CD8-positive, alpha-beta memory T cell (primary cell): ENCODE measurements around the gene FSD1L. TPM values are rescaled to one million over a fixed set of nuclear protein-coding genes. Genes with fewer than 3 reads are reported as not detected.
"Not testable (repeated sequence)": the region's sequence is repeated elsewhere in the genome, so short reads cannot be mapped to it uniquely, and the experiment has no call there.

ENCODE experiments used
- CTCF ChIA-PET: fragments of 350-600 bp; sonication (Branson Sonifier 250); formaldehyde crosslinking; loops from one replicate; lab custom pipeline; 2021; ENCODE audit warnings: antibody characterized with exemption; lab: Charles Lee
- POLR2A ChIA-PET: fragments of 350-600 bp; sonication (Branson Sonifier 250); formaldehyde crosslinking; loops from one replicate; lab custom pipeline; 2021; ENCODE audit warnings: antibody characterized with exemption; lab: Charles Lee
- DNase-seq, 5 donors: peaks; one replicate each; pipeline versions ENCODE4 v3.0.0 to v3.0.0-alpha.2; 2020 to 2022; ENCODE audit warnings: mixed read lengths in 1 of 5
- H3K27ac ChIP-seq: one replicate; pipeline ENCODE4 v1.7.0; 2013; ENCODE audit warnings: low read depth, mild to moderate bottlenecking, low read length, moderate library complexity
- H3K27me3 ChIP-seq: 2 replicates; pipeline ENCODE4 v1.7.0; 2013; ENCODE audit warnings: low read length, mild to moderate bottlenecking; ENCODE audit not compliant: insufficient read depth, poor library complexity, severe bottlenecking
- H3K36me3 ChIP-seq: 2 replicates; pipeline ENCODE4 v1.7.0; 2013; ENCODE audit warnings: mild to moderate bottlenecking, low read length, moderate library complexity; ENCODE audit not compliant: insufficient read depth
- H3K4me1 ChIP-seq: 2 replicates; pipeline ENCODE4 v1.7.0; 2013; ENCODE audit warnings: mild to moderate bottlenecking, low read length, moderate library complexity; ENCODE audit not compliant: insufficient read depth
- H3K4me3 ChIP-seq: 2 replicates; pipeline ENCODE4 v1.7.0; 2013; ENCODE audit warnings: mild to moderate bottlenecking, low read length
- H3K9me3 ChIP-seq: 2 replicates; pipeline ENCODE4 v1.7.0; 2013; ENCODE audit warnings: mild to moderate bottlenecking, low read length
- H3K27ac Mint-ChIP-seq, 8 donors: one replicate each; pipeline ENCODE4 v1.8.0; 2020 to 2021; ENCODE audit warnings: mixed read lengths in 8 of 8, mild to moderate bottlenecking in 6 of 8, inconsistent platforms in 3 of 8, moderate library complexity in 3 of 8
- H3K27me3 Mint-ChIP-seq, 2 donors: one replicate each; pipeline ENCODE4 v1.8.0; 2020 to 2021; ENCODE audit warnings: mixed read lengths in 2 of 2, mild to moderate bottlenecking in 1 of 2, moderate library complexity in 1 of 2
- H3K36me3 Mint-ChIP-seq, 3 donors: one replicate each; pipeline ENCODE4 v1.8.0; 2020 to 2021; ENCODE audit warnings: mixed read lengths in 3 of 3, inconsistent platforms in 1 of 3, mild to moderate bottlenecking in 1 of 3
- H3K4me1 Mint-ChIP-seq, 3 donors: one replicate each; pipeline ENCODE4 v1.8.0; 2020 to 2021; ENCODE audit warnings: mixed read lengths in 3 of 3, inconsistent platforms in 1 of 3, mild to moderate bottlenecking in 1 of 3
- H3K4me3 Mint-ChIP-seq, 7 donors: one replicate each; pipeline ENCODE4 v1.8.0; 2020 to 2021; ENCODE audit warnings: mixed read lengths in 7 of 7, mild to moderate bottlenecking in 6 of 7, moderate library complexity in 4 of 7, inconsistent platforms in 2 of 7
- H3K9me3 Mint-ChIP-seq, 5 donors: one replicate each; pipeline ENCODE4 v1.8.0; 2020 to 2022; ENCODE audit warnings: mixed read lengths in 5 of 5, mild to moderate bottlenecking in 3 of 5, moderate library complexity in 2 of 5, inconsistent platforms in 1 of 5
- polyA plus RNA-seq: library from polyadenylated mRNA; unstranded; fragments of 300-500 nt; fragmentation: Illumina TruSeq; gene quantifications from one replicate; pipeline ENCODE4 v1.2.3, GENCODE V29; 2021
- total RNA-seq, 2 experiments: library from RNA; stranded (reverse); gene quantifications; one replicate each; pipeline ENCODE4 v1.2.3, GENCODE V29; 2021

The FSD1L gene
- total and polyA plus RNA-seq, 3 experiments from 2014 or later: 0.53 to 4.3 (median 3.8) TPM

- POLR2A ChIA-PET: no interaction called here
- H3K27me3 ChIP-seq: no peaks in the 10 kb centered on the region
- no peaks in the 10 kb centered on the region for H3K4me1 ChIP-seq
- no peaks in the 10 kb centered on the region for H3K4me1 Mint-ChIP-seq
- no peak overlapping the region for H3K4me3 Mint-ChIP-seq
- no peak for DNase-seq
- H3K27me3 Mint-ChIP-seq: peaks cover 0 to 1% of the 10 kb centered on the region in 2 donors
- H3K9me3 Mint-ChIP-seq: no peaks in the 10 kb centered on the region
- no peaks in the 10 kb centered on the region for H3K36me3 Mint-ChIP-seq
- no peaks in the 10 kb centered on the region for H3K9me3 ChIP-seq
- H3K4me3 ChIP-seq: no peak overlapping the region
- no peak overlapping the region for H3K27ac Mint-ChIP-seq
- CTCF ChIA-PET: no interaction called here
- H3K36me3 ChIP-seq: no peaks in the 10 kb centered on the region
- no peak overlapping the region for H3K27ac ChIP-seq
These were observed 94.0 kb downstream of the FSD1L start for GRCh38 chr9:105541838-105542237.

- Mint-ChIP-seq H3K4me3 (peak overlapping the region in 1 of 7 donors; percentile 29), H3K27ac (no peak overlapping the region), H3K27me3 (no peaks in the 10 kb centered on the region), H3K9me3 (no peaks in the 10 kb centered on the region), H3K4me1 (peaks cover 14 to 17% (median 16%) of the 10 kb centered on the region in 3 donors), H3K36me3 (peaks cover 0 to 8% (median 1%) of the 10 kb centered on the region in 3 donors)
- DNase-seq: no peak
- Histone ChIP-seq H3K4me3 (no peak overlapping the region), H3K4me1 (peaks cover 6% of the 10 kb centered on the region), H3K27ac (no peak overlapping the region), H3K27me3 (no peaks in the 10 kb centered on the region), H3K36me3 (no peaks in the 10 kb centered on the region), H3K9me3 (no peaks in the 10 kb centered on the region)
- CTCF ChIA-PET: no interaction called here
- POLR2A ChIA-PET: no interaction called here
These were observed 106.2 kb downstream of the FSD1L start for GRCh38 chr9:105554042-105554441.

- H3K27me3 Mint-ChIP-seq: no peaks in the 10 kb centered on the region
- H3K9me3 Mint-ChIP-seq: peaks cover 0 to 9% (median 5%) of the 10 kb centered on the region in 5 donors
- Histone ChIP-seq H3K4me3 (peak within 1 kb of the TSS; percentile 91), H3K27ac (peak within 1 kb of the TSS; percentile 62), H3K4me1 (peaks cover 9% of the 10 kb centered on the region), H3K27me3 (no peaks in the 10 kb centered on the region), H3K36me3 (no peaks in the 10 kb centered on the region), H3K9me3 (no peaks in the 10 kb centered on the region)
- POLR2A ChIA-PET: interaction anchor here (0.7 kb wide), 1 partner anchor 24 kb away, joined by 3 read pairs; no protein-coding TSS in a partner anchor
- peak within 1 kb of the TSS; percentile 81 to 97 (median 87) for H3K27ac Mint-ChIP-seq
- peaks cover 3 to 24% (median 23%) of the 10 kb centered on the region in 3 donors for H3K36me3 Mint-ChIP-seq
- CTCF ChIA-PET: no interaction called here
- peaks cover 18 to 27% (median 22%) of the 10 kb centered on the region in 3 donors for H3K4me1 Mint-ChIP-seq
- peak; percentile 68 to 85 (median 76) for DNase-seq
- H3K4me3 Mint-ChIP-seq: peak within 1 kb of the TSS; percentile 95 to 97 (median 96)
These were observed 110.2 kb downstream of the FSD1L start, which contains the start of gene FKTN for GRCh38 chr9:105557804-105558610. FKTN (plus strand) TSS chr9:105558131; CDS start chr9:105575033, 16,902 bp downstream.

DNA sequence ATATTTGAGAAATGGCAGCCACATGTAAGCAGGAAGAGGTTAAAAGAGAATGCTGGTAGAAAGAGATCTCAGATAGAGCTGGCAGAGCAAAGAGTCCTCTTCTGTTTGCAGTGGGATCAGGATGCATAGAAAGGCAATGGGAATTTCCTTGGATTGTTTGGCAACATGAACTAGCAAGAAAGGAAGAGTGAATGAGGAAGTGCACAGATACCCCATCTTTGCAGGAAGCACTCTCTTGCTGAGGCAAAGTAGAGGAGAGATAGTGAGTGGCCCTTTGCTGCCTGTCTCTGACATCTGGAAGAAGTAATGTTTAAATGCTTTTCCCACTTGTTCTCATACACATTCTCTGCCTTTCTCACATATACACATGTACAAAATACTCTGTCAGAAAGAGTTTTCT is 124.6 kb downstream of the FSD1L start:
- Histone ChIP-seq H3K36me3 (peaks cover 4% of the 10 kb centered on the region), H3K27ac (no peak overlapping the region), H3K27me3 (no peaks in the 10 kb centered on the region), H3K4me1 (no peaks in the 10 kb centered on the region), H3K9me3 (no peaks in the 10 kb centered on the region), H3K4me3 (no peak overlapping the region)
- Mint-ChIP-seq H3K4me1 (peaks cover 0 to 9% (median 0%) of the 10 kb centered on the region in 3 donors), H3K4me3 (no peak overlapping the region), H3K9me3 (peaks cover 5 to 27% (median 18%) of the 10 kb centered on the region in 5 donors), H3K36me3 (peaks cover 21 to 38% (median 30%) of the 10 kb centered on the region in 3 donors), H3K27ac (peak overlapping the region in 1 of 8 donors; percentile 5), H3K27me3 (no peaks in the 10 kb centered on the region)
- CTCF ChIA-PET: no interaction called here
- POLR2A ChIA-PET: no interaction called here
- no peak for DNase-seq

GRCh38 chr9:105579952-105580351 is 132.1 kb downstream of the FSD1L start:
- DNase-seq, H3K27me3 ChIP-seq, H3K27me3 Mint-ChIP-seq, H3K4me3 ChIP-seq, H3K4me1 ChIP-seq, H3K36me3 ChIP-seq, H3K27ac Mint-ChIP-seq, POLR2A ChIA-PET, H3K4me3 Mint-ChIP-seq, H3K4me1 Mint-ChIP-seq, H3K9me3 ChIP-seq, H3K27ac ChIP-seq, CTCF ChIA-PET: not testable (repeated sequence)
- H3K9me3 Mint-ChIP-seq: peaks cover 4 to 12% (median 9%) of the 10 kb centered on the region in 5 donors
- peaks cover 16 to 28% (median 22%) of the 10 kb centered on the region in 3 donors for H3K36me3 Mint-ChIP-seq

GRCh38 chr9:105581550-105581949 is 133.7 kb downstream of the FSD1L start:
- H3K36me3 Mint-ChIP-seq: peaks cover 8 to 20% (median 12%) of the 10 kb centered on the region in 3 donors
- H3K27ac Mint-ChIP-seq, H3K27ac ChIP-seq, H3K9me3 ChIP-seq, H3K27me3 ChIP-seq, H3K4me3 Mint-ChIP-seq, CTCF ChIA-PET, H3K4me1 ChIP-seq, H3K4me3 ChIP-seq, H3K36me3 ChIP-seq, H3K4me1 Mint-ChIP-seq, H3K27me3 Mint-ChIP-seq, DNase-seq, POLR2A ChIA-PET, H3K9me3 Mint-ChIP-seq: not testable (repeated sequence)

- Mint-ChIP-seq H3K27me3 (no peaks in the 10 kb centered on the region), H3K9me3 (peaks cover 9 to 17% (median 12%) of the 10 kb centered on the region in 5 donors), H3K4me3 (no peak overlapping the region), H3K36me3 (peaks cover 24 to 49% (median 31%) of the 10 kb centered on the region in 3 donors), H3K4me1 (no peaks in the 10 kb centered on the region), H3K27ac (no peak overlapping the region)
- no peaks in the 10 kb centered on the region for H3K4me1 ChIP-seq
- H3K36me3 ChIP-seq: no peaks in the 10 kb centered on the region
- CTCF ChIA-PET: no interaction called here
- H3K27ac ChIP-seq: no peak overlapping the region
- no peak for DNase-seq
- no peaks in the 10 kb centered on the region for H3K9me3 ChIP-seq
- no peaks in the 10 kb centered on the region for H3K27me3 ChIP-seq
- H3K4me3 ChIP-seq: no peak overlapping the region
- POLR2A ChIA-PET: no interaction called here
These were observed 145.3 kb downstream of the FSD1L start for GRCh38 chr9:105593145-105593544.
